SK-N-MC (cell line): ENCODE results near the gene MIDN.

Experiments
- DNase-seq: peaks from one replicate; pipeline ENCODE4 v3.0.0-alpha.2; 2011; ENCODE audit warnings: low read depth, low spot score
- H3K27ac ChIP-seq: fragments of 200-600 bp; sonication (generic); 2 replicates; pipeline ENCODE4 v1.5.1; 2016; ENCODE audit warnings: mixed run types
- H3K36me3 ChIP-seq: fragments of 200-600 bp; sonication (generic); 2 replicates; pipeline ENCODE4 v1.6.1; 2017; ENCODE audit warnings: antibody characterized with exemption, low read length, mixed read lengths; ENCODE audit not compliant: insufficient read depth
- H3K4me3 ChIP-seq: fragments of 200-600 bp; sonication (generic); 2 replicates; pipeline ENCODE4 v1.5.1; 2016
- H3K9ac ChIP-seq: fragments of 200-600 bp; sonication (generic); 2 replicates; pipeline ENCODE4 v1.8.0; 2017; ENCODE audit warnings: mixed run types, mixed read lengths; ENCODE audit not compliant: insufficient read length
- H3K9me3 ChIP-seq: fragments of 200-600 bp; sonication (generic); 2 replicates; pipeline ENCODE4 v1.6.1; 2017; ENCODE audit warnings: low read depth, mild to moderate bottlenecking, antibody characterized with exemption, low read length, moderate library complexity, mixed read lengths
- EZH2 ChIP-seq: fragments of 200-600 bp; sonication (generic); IDR thresholded peaks from one replicate; pipeline ENCODE4 v1.6.1; 2017; ENCODE audit warnings: antibody characterized with exemption
- FOXP2 ChIP-seq: optimal IDR thresholded peaks from 2 replicates; pipeline ENCODE3; 2011; ENCODE audit warnings: mild to moderate bottlenecking, moderate library complexity; ENCODE audit not compliant: insufficient read depth; ENCODE audit errors: extremely low read length, control extremely low read depth
- POLR2AphosphoS5 ChIP-seq: IDR thresholded peaks from 2 replicates; pipeline ENCODE4 v1.6.1; 2012; ENCODE audit warnings: mild to moderate bottlenecking, low read depth, low read length, borderline replicate concordance

MIDN gene

GRCh38 chr19:1259206-1259875, 11.0 kb downstream of the MIDN start:
- H3K4me3 ChIP-seq, result peak overlapping the region; percentile 51; the same call in 1 of the 2 replicates
- H3K27ac ChIP-seq, result peak overlapping the region; percentile 91
- H3K9ac ChIP-seq, result no peak overlapping the region
- no peaks in the 10 kb centered on the region for H3K9me3 ChIP-seq
- no peak for DNase-seq
- TF ChIP-seq EZH2 (no peak), POLR2AphosphoS5 (peak; percentile 76)
- peaks cover 29% of the 10 kb centered on the region for H3K36me3 ChIP-seq

GRCh38 chr19:1259876-1260748, 11.7 kb downstream of the MIDN start:
- DNase-seq, result no peak
- peaks cover 21% of the 10 kb centered on the region for H3K36me3 ChIP-seq
- peak overlapping the region; percentile 91 for H3K27ac ChIP-seq
- no peak overlapping the region for H3K9ac ChIP-seq
- no peaks in the 10 kb centered on the region for H3K9me3 ChIP-seq
- peak overlapping the region; percentile 61 for H3K4me3 ChIP-seq
- TF ChIP-seq EZH2, result no peak
- TF ChIP-seq POLR2AphosphoS5, result no peak
- TF ChIP-seq FOXP2, result no peak

GRCh38 chr19:1260749-1261537, 12.6 kb downstream of the MIDN start:
- TF ChIP-seq POLR2AphosphoS5 (peak; percentile 61; the same call in 1 of the 2 replicates), EZH2 (no peak)
- H3K4me3 ChIP-seq, result peak overlapping the region; percentile 94
- H3K27ac ChIP-seq, result peak overlapping the region; percentile 76
- no peaks in the 10 kb centered on the region for H3K9me3 ChIP-seq
- DNase-seq, result no peak
- H3K36me3 ChIP-seq, result peaks cover 13% of the 10 kb centered on the region
- H3K9ac ChIP-seq, result peak overlapping the region; percentile 75

GRCh38 chr19:1261538-1261797, 13.1 kb downstream of the MIDN start:
- no peak for DNase-seq
- Histone ChIP-seq H3K27ac (peak overlapping the region; percentile 76), H3K4me3 (peak overlapping the region; percentile 94), H3K9ac (peak overlapping the region; percentile 75), H3K9me3 (no peaks in the 10 kb centered on the region), H3K36me3 (peaks cover 11% of the 10 kb centered on the region)
- no peak for TF ChIP-seq FOXP2

GRCh38 chr19:1261798-1262622, 13.6 kb downstream of the MIDN start:
- H3K27ac ChIP-seq, result peak overlapping the region; percentile 76
- H3K36me3 ChIP-seq, result peaks cover 5% of the 10 kb centered on the region
- TF ChIP-seq FOXP2 (no peak), POLR2AphosphoS5 (no peak), EZH2 (no peak)
- peak overlapping the region; percentile 75 for H3K9ac ChIP-seq
- H3K9me3 ChIP-seq, result no peaks in the 10 kb centered on the region
- peak overlapping the region; percentile 94 for H3K4me3 ChIP-seq
- no peak for DNase-seq

GRCh38 chr19:1262623-1263123, 14.3 kb downstream of the MIDN start:
- TF ChIP-seq FOXP2 (no peak), POLR2AphosphoS5 (peak; percentile 40; the same call in 1 of the 2 replicates)
- peak overlapping the region; percentile 75 for H3K9ac ChIP-seq
- peak overlapping the region; percentile 76 for H3K27ac ChIP-seq
- H3K4me3 ChIP-seq, result peak overlapping the region; percentile 94
- no peaks in the 10 kb centered on the region for H3K9me3 ChIP-seq
- H3K36me3 ChIP-seq, result peaks cover under 1% of the 10 kb centered on the region; the same call in 1 of the 2 replicates
- no peak for DNase-seq

- no peaks in the 10 kb centered on the region for H3K9me3 ChIP-seq
- no peaks in the 10 kb centered on the region; the same call in 1 of the 2 replicates for H3K36me3 ChIP-seq
- no peak for TF ChIP-seq POLR2AphosphoS5
- no peak for TF ChIP-seq EZH2
- no peak for TF ChIP-seq FOXP2
- no peak for DNase-seq
- no peak overlapping the region for H3K4me3 ChIP-seq
- no peak overlapping the region for H3K9ac ChIP-seq
- peak overlapping the region; percentile 76 for H3K27ac ChIP-seq
Measured at GRCh38 chr19:1263188-1263587, 14.8 kb downstream of the MIDN start.
